ENCODE measurements around the gene MCF2L2. TPM values are rescaled to one million over a fixed set of nuclear protein-coding genes. Genes with fewer than 3 reads are reported as not detected.

MCF2L2 gene
- total RNA-seq, 1 donor from 2014 or later, result 0.20 TPM

GRCh38 chr3:183269345-183269744, 159.1 kb downstream of the MCF2L2 start:
- peak in 1 of 2 donors; percentile 34 for DNase-seq (ENCODE audit: low read depth in 2 of 2)

DNA sequence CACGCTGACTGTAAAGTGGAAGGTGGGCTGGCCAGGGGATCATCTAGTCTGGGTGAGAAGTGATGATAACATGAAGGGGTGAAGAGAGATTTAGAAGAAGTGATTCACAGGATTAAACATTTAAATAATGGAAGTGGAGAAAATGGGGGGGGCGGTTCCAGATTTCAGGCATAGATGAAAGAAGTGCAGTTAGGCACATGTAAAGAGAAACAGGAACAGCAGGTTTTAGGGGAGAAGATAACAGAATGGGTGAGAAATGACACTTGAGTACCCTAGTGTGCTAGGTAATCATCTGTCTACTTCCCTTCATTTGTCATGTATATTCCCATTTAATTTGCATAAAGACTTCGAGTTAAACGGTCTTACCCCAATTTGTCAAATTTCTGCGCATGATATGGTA, 160.1 kb downstream of the MCF2L2 start:
- DNase-seq (ENCODE audit: low read depth in 2 of 2), result no peak

- DNase-seq (ENCODE audit: low read depth in 2 of 2), result no peak
These were observed 161.3 kb downstream of the MCF2L2 start for GRCh38 chr3:183267140-183267539.

DNA sequence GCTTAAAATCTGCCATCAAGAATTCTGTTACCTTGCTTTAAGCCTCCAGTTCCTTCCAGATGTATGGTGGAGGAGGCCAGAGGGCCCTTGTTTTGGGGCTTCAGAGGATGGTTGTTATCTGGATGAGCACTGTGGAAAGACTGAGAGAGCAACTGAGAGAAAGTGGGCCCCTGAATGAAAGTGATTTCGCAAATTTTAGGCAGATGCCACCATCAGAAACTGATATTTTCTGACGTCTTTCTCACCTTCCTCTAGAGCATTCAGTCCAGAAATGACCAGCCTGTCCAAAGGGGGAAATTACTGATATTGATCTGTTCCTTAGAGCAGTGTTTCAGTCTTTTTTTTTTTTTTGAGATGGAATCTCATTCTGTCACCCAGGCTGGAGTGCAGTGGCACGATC, 162.0 kb downstream of the MCF2L2 start:
- DNase-seq (ENCODE audit: low read depth in 2 of 2), result no peak

DNA sequence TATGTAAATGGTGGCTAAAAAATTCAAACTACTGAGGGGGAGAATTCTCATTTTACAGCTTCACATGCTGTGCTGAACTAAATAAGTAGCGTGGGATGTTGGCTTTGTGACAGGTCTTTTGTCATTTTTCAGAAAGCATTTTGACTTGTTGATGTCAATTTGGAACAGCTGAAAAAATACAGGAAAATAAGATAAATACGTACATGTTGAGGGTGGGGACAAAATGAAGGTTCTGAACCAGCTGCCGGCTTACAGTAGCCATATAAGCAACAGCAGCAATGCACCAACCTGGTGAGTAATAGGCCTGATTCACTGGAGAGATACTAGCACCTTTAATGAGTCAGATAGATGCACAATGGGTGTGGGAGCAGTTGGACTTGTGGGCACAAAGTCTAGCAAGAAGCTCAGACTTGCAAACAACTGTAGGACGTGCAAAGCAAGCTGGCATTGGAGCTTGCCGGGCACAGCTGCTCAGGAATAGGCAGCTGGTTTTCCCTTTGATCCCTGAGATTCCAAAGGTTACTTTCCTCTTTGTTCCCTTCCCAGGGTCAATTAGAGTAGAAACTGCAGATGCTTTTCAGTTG, 162.5 kb downstream of the MCF2L2 start:
- peak; percentile 91 to 95 for DNase-seq (ENCODE audit: low read depth in 2 of 2)

DNA sequence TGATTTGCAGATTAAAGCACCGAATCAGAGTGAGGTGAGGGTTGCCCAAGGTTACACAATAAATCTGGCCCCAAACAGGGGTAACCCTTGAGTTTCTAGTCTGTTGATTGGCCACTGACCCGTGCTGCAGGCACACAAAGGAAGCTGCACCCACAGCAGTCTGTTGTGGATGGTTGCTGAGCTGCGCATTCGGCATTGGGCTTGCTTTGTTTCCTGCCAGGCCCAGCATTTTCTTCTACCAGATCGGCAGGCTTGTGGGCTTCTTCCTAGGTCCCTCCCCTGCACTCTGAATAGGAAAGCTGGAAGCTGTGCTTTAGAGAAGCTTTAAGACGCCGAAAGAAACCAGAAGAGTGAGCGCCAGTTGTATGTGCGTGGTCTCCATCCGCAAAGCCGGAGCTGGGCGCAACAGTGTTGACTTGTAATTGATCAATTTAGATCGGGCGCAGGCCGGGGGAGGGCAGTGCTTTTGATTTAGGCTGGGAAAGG, 163.2 kb downstream of the MCF2L2 start:
- DNase-seq (ENCODE audit: low read depth in 2 of 2), result peak; percentile 59 to 80

- no peak for DNase-seq (ENCODE audit: low read depth in 2 of 2)
These were observed 164.2 kb downstream of the MCF2L2 start for GRCh38 chr3:183264268-183264667.

- no peak for DNase-seq (ENCODE audit: low read depth in 2 of 2)
These were observed 165.5 kb downstream of the MCF2L2 start for GRCh38 chr3:183262875-183263378.

- peak in 1 of 2 donors; percentile 33 for DNase-seq (ENCODE audit: low read depth in 2 of 2)
These were observed 167.2 kb downstream of the MCF2L2 start for GRCh38 chr3:183261151-183261724.

- no peak for DNase-seq (ENCODE audit: low read depth in 2 of 2)
These were observed 168.1 kb downstream of the MCF2L2 start for GRCh38 chr3:183260167-183260904.

DNA sequence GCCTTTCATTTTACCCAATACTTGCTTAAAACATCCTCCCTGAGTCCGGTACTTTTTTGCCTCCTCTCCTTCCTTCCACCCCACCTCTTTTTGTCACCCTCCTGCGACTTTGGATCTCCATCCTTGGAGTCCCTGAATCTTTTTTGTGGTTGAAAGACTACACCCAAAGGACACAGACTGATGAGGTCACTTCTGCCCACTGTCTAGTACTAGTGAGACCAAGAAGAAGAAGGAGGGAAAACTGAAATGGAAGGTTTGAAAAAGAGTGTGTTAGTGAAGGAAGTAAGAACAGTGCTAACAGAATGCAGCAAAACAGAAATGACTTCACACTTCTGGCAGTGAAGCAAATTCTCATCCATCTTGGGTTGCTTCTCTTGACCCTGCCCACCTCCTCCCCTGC, 168.8 kb downstream of the MCF2L2 start:
- no peak for DNase-seq (ENCODE audit: low read depth in 2 of 2)

DNA sequence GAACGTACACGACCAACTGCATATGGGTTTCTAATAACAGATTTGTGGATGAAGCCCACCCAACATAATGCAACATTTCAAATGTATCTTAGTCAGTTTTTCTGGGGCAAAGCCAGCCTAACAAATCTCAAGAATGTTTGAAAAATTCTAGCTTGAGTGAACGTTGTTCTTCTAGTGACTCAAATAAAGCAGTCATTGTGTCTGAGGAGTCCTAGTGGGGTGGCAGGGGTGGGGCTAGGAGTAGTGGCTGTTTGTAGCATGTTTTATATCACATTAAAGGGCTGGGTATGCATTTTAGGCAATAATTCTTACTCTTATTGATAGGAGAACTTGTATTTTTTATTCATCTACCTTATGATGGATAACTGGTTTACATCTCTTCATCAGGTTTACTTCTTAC, 169.3 kb downstream of the MCF2L2 start:
- DNase-seq (ENCODE audit: low read depth in 2 of 2), result no peak

DNA sequence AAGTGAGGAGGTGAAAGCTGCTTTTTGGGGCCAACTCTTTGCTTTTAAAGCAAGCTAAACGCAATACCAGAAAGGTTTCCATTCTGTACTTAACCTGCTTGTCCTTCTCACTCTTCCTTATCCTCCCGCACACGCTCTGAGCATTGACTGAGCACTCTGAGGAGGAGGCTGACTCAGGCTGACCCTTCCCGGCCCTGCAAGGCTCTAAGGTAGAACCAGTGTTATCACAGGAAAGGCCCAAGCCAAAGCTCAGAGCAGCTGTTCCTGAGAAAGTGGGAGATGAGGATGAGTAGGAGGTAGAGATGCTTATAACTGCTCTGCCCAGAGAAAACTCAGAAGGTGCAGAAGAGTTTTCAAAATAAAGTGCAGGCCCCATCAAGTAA, 173.1 kb downstream of the MCF2L2 start:
- DNase-seq (ENCODE audit: low read depth in 2 of 2), result peak in 1 of 2 donors; percentile 72

GRCh38 chr3:183254487-183255347, 173.7 kb downstream of the MCF2L2 start:
- peak; percentile 39 to 47 for DNase-seq (ENCODE audit: low read depth in 2 of 2)

GRCh38 chr3:183253528-183254486, 174.6 kb downstream of the MCF2L2 start:
- peak; percentile 72 to 85 for DNase-seq (ENCODE audit: low read depth in 2 of 2)

DNA sequence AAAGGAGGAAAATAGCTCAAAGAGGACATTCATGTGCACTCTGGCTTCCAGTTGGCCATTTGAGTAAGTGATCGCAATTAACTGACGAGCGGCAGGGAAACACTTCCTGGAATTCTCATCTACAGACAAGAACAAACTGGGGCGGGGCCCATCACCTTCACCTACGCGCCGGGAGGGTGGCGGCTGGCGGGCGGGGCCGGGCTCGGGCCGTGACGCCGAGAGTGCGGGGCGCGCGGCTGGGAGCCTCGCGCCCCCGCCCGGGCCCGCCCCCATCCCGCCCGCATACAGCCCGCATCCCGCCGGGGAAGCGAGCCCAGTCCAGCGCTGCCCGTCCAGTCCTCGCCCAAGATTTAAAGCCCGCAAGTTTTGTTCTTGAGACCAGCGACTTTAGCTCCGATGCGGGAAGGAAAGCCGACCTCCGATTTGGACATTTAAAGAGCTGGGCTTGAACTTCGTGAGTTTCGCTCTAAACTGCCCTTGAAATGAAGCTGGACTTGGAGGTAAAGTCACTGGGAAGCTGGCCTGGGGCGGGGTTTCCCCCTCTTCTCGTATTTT, 175.4 kb downstream of the MCF2L2 start, which contains the start of gene B3GNT5:
Gene B3GNT5 (plus strand): TSS at position 281 of the 555 bp plus-strand sequence. CDS start 16,546 bp downstream, outside the sequence.
- DNase-seq (ENCODE audit: low read depth in 2 of 2), result peak in 1 of 2 donors; percentile 62

GRCh38 chr3:183252118-183252782, 176.2 kb downstream of the MCF2L2 start:
- DNase-seq (ENCODE audit: low read depth in 2 of 2), result no peak

DNA sequence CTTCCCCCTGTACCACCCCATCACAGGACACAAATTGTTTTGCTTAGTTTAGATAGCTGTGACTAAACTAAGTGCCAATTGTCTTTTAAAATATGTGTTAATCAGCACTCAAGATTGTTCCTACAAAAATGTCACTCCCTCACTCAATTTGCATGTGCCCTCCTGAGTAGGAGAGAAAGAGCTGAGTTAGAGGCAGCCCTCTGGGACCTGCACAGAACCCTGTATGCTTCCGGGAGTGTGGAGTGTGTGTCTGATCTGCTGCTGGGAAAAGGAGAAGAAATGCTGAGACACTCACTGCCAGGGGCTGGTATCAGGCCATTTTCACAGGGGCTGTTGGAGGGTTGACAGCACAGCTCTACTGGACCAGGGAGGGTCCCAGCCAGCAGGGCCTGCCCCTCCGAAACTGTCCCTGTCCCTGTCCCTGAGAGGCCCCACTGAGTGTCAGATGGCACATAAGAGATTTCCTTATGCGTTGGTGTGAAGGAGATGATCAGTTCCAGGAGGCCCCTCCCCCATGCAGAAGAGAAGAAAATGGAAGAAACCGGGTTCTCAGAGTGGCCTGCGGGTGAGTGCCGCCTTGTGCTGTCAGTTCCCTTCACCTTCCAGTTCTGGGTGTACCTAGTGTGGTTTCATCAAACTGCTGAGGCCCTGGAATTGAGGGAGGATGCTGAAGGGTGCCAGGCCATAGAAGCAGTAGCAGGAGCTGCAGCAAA, 179.3 kb downstream of the MCF2L2 start:
- DNase-seq (ENCODE audit: low read depth in 2 of 2), result no peak

Measured in lung microvascular endothelial cell (primary cell).